Heart left ventricle (tissue), 13 donors: ENCODE measurements around the gene GFRA4.

Experiments used
- CTCF ChIP-seq, 12 donors: fragments of 200-600 bp; sonication (generic) in 4 of 12; IDR thresholded peaks; one replicate each; pipeline versions ENCODE4 v1.5.0 to v1.8.0; 2018 to 2022; ENCODE audit warnings: antibody characterized with exemption in 12 of 12, mild to moderate bottlenecking in 5 of 12
- POLR2A ChIP-seq, 2 donors: fragments of 450-650 bp; IDR thresholded peaks; one replicate each; pipeline ENCODE4 v1.6.1; 2017; ENCODE audit warnings: antibody characterized with exemption in 2 of 2, mild to moderate bottlenecking in 2 of 2, moderate library complexity in 2 of 2
- donor health status: ischemic (EF 13 %, LVEDD 7.1; RV severe dilation, severe dysfunction).
- donor health status: DM: no; HTN: yes; CAD: no.
- donor health status: DM: no; HTN: no; CAD: no.
- donor health status: ischemic (EF 25% LVEDD 6.9; RV normal size, moderate dysfunction).
- donor health status: ischemic (EF 25% LVEDD 5.7; RV mildly dilated, moderate dysfunction).
- donor health status: ischemic (EF 35%, LVEDD 5.7; RV mildly dilated, moderate dysfunction).
- donor health status: nonischemic (EF 11% LVEDD 7.7; RV severe dilation, severe dysfunction).
- donor health status: DM: yes; HTN: yes; CAD: no.
- donor health status: PGD.
- donor health status: ischemic (EF 29% LVEDD 5.4; RV normal size, mild dysfunction).
- donor health status: nonischemic (EF 23%, LVEDD 6.1; RV moderate dilation, normal function).

GRCh38 chr20:3670511-3670910 is 7.3 kb upstream of the GFRA4 start:
- TF ChIP-seq CTCF (IDR thresholded peaks at IDR 0.05) (no peak), POLR2A (IDR thresholded peaks at IDR 0.05) (no peak)
